Retinal pigment epithelial cell (primary cell): ENCODE data around the gene TRMT61B.
A peak's percentile ranks its signal among the peaks of the same experiment; 100 is the strongest.

Experiments used
- DNase-seq: peaks from one replicate; pipeline ENCODE4 v3.0.0-alpha.2; 2010; ENCODE audit warnings: low read depth
- H3K4me3 ChIP-seq: 2 replicates; pipeline ENCODE4 v1.5.1; 2011; ENCODE audit warnings: mild to moderate bottlenecking, low read length, control low read depth, moderate library complexity
- CTCF ChIP-seq: conservative IDR thresholded peaks from 2 replicates; pipeline ENCODE4 v1.5.1; 2011; ENCODE audit warnings: low read depth, low read length, control low read depth, inconsistent platforms

TRMT61B gene

GRCh38 chr2:28833740-28834470 lies 36.2 kb downstream of the TRMT61B start:
- no peak for TF ChIP-seq CTCF
- no peak overlapping the region for H3K4me3 ChIP-seq
- DNase-seq: no peak

GRCh38 chr2:28828382-28828781 lies 41.7 kb downstream of the TRMT61B start:
- no peak overlapping the region for H3K4me3 ChIP-seq
- no peak for DNase-seq
- TF ChIP-seq CTCF: no peak

- TF ChIP-seq CTCF: no peak
- H3K4me3 ChIP-seq: no peak overlapping the region
- DNase-seq: no peak
Observed at GRCh38 chr2:28824870-28825269, 45.2 kb downstream of the TRMT61B start.

GRCh38 chr2:28824207-28824606 lies 45.9 kb downstream of the TRMT61B start:
- no peak for DNase-seq
- no peak for TF ChIP-seq CTCF
- H3K4me3 ChIP-seq: no peak overlapping the region

DNA sequence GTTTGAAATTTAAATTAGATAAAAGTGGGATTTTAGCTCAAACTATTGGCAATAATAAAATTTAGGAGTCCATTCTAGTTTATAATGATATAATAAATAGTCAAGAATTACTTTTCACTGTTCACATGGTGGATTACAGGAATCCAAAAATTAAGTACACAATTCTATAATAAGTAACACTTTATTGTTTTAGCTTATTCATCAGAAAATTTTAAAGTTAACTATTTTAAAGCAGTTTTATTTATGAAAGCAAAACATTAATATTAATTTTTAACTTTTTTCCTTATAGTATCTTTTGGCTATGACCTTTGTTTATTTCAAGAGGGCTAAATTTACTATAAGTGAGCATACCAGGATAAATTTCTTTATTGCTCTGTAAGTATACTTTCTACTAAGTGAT lies 48.1 kb downstream of the TRMT61B start:
- no peak for DNase-seq
- H3K4me3 ChIP-seq: no peak overlapping the region
- no peak for TF ChIP-seq CTCF

DNA sequence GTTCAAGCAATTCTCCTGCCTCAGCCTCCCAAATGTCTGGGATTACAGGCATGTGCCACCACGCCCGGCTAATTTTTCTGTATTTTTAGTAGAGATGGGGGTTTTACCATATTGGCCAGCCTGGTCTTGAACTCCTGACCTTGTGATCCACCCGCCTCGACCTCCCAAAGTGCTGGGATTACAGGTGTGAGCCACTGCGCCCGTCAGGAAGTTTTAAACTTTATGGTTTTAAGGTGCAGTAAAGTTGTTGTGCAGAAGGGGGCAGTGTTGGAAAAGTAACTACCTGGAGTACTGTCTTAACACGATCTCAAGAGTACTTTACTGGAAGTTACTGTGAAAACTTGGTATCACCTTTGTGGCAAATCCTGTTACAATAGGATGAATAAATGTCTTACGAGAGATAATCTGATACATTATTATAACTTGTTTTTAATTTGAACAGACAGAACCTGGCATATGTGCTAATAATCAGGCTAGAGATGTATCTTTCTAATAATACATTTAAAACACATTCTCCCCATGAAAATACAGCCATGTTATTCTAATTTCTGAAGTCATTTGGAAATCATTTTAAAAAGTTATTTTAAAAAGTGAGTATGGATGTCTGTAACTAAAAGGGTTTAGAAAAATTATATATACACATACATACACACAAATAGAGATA lies 48.7 kb downstream of the TRMT61B start:
- TF ChIP-seq CTCF: peak; percentile 68
- H3K4me3 ChIP-seq: no peak overlapping the region
- no peak for DNase-seq

- TF ChIP-seq CTCF: no peak
- no peak for DNase-seq
Observed at GRCh38 chr2:28818053-28818452, 52.1 kb downstream of the TRMT61B start.

More at GRCh38 chr2:28818053-28818452, 52.1 kb downstream of the TRMT61B start:
- no peak overlapping the region for H3K4me3 ChIP-seq
